Glutamatergic neuron (in vitro differentiated cells): ENCODE measurements around the gene DST. TPM values are rescaled to one million over a fixed set of nuclear protein-coding genes. Genes with fewer than 3 reads are reported as not detected.

Experiments used
- DNase-seq: peaks from one replicate; pipeline ENCODE4 v3.0.0; 2022
- H3K27ac Mint-ChIP-seq: one replicate; pipeline ENCODE4 v1.8.0; 2020; ENCODE audit warnings: mild to moderate bottlenecking, mixed read lengths, inconsistent platforms; ENCODE audit not compliant: unreplicated experiment
- H3K27me3 Mint-ChIP-seq: one replicate; pipeline ENCODE4 v1.8.0; 2020; ENCODE audit warnings: mild to moderate bottlenecking, moderate library complexity, mixed read lengths, inconsistent platforms; ENCODE audit not compliant: unreplicated experiment
- H3K36me3 Mint-ChIP-seq: one replicate; pipeline ENCODE4 v1.8.0; 2020; ENCODE audit warnings: mild to moderate bottlenecking, mixed read lengths, inconsistent platforms; ENCODE audit not compliant: unreplicated experiment
- H3K4me1 Mint-ChIP-seq: one replicate; pipeline ENCODE4 v1.8.0; 2020; ENCODE audit warnings: mild to moderate bottlenecking, low read depth, mixed read lengths, inconsistent platforms; ENCODE audit not compliant: unreplicated experiment
- H3K4me3 Mint-ChIP-seq: one replicate; pipeline ENCODE4 v1.8.0; 2020; ENCODE audit warnings: mild to moderate bottlenecking, mixed read lengths, inconsistent platforms; ENCODE audit not compliant: unreplicated experiment
- H3K9me3 Mint-ChIP-seq: one replicate; pipeline ENCODE4 v1.8.0; 2020; ENCODE audit warnings: mild to moderate bottlenecking, moderate library complexity, mixed read lengths, inconsistent platforms; ENCODE audit not compliant: unreplicated experiment
- CTCF ChIP-seq: fragments of 200-600 bp; sonication (generic); IDR thresholded peaks from one replicate; pipeline ENCODE4 v1.5.0; 2021; ENCODE audit not compliant: partially characterized antibody, unreplicated experiment
- total RNA-seq: library from RNA; stranded (reverse); fragmentation: NEBNext Ultra II Directional; extraction: Animal tissue kit (Norgen Biotek cat#: 25700); gene quantifications from one replicate; pipeline ENCODE4 v1.2.1, GENCODE V29; 2021; ENCODE audit not compliant: unreplicated experiment

The DST gene
- total RNA-seq, 1 donor from 2014 or later, result 981 TPM

GRCh38 chr6:56542364-56543331 is 100.0 kb downstream of the DST start:
- Mint-ChIP-seq H3K27ac (no peak overlapping the region), H3K9me3 (peaks cover 4% of the 10 kb centered on the region), H3K36me3 (no peaks in the 10 kb centered on the region), H3K27me3 (peaks cover 2% of the 10 kb centered on the region), H3K4me1 (peaks cover 9% of the 10 kb centered on the region), H3K4me3 (no peak overlapping the region)
- DNase-seq, result peak; percentile 92
- no peak for TF ChIP-seq CTCF

- H3K4me3 Mint-ChIP-seq, result no peak overlapping the region
These were observed 100.8 kb downstream of the DST start for GRCh38 chr6:56541741-56542360.

GRCh38 chr6:56541030-56541600 is 101.6 kb downstream of the DST start:
- Mint-ChIP-seq H3K27me3 (peaks cover 7% of the 10 kb centered on the region), H3K4me3 (no peak overlapping the region), H3K4me1 (peaks cover 15% of the 10 kb centered on the region), H3K36me3 (no peaks in the 10 kb centered on the region), H3K9me3 (peaks cover 4% of the 10 kb centered on the region), H3K27ac (no peak overlapping the region)
- DNase-seq, result no peak
- TF ChIP-seq CTCF, result no peak

More at GRCh38 chr6:56541741-56542360, 100.8 kb downstream of the DST start:
- DNase-seq, result no peak
- peaks cover 4% of the 10 kb centered on the region for H3K9me3 Mint-ChIP-seq
- H3K27ac Mint-ChIP-seq, result no peak overlapping the region
- H3K36me3 Mint-ChIP-seq, result no peaks in the 10 kb centered on the region
- TF ChIP-seq CTCF, result no peak
- peaks cover 15% of the 10 kb centered on the region for H3K4me1 Mint-ChIP-seq
- H3K27me3 Mint-ChIP-seq, result peaks cover 7% of the 10 kb centered on the region

- Mint-ChIP-seq H3K27ac (no peak overlapping the region), H3K4me1 (peaks cover 15% of the 10 kb centered on the region), H3K36me3 (no peaks in the 10 kb centered on the region), H3K9me3 (peaks cover 4% of the 10 kb centered on the region), H3K4me3 (no peak overlapping the region), H3K27me3 (peaks cover 7% of the 10 kb centered on the region)
- no peak for DNase-seq
- no peak for TF ChIP-seq CTCF
These were observed 102.3 kb downstream of the DST start for GRCh38 chr6:56540232-56541029.
